GM18909 (cell line): ENCODE results near the gene YEATS2.

Experiments used
- ATAC-seq: cut with Tn5 transposase; IDR thresholded peaks from one replicate; pipeline ENCODE4 v1.9.1; 2021; ENCODE audit warnings: mild to moderate bottlenecking; ENCODE audit not compliant: unreplicated experiment, poor library complexity

The YEATS2 gene

GRCh38 chr3:183826448-183827250 is 129.1 kb downstream of the YEATS2 start:
- ATAC-seq, result no peak

- no peak for ATAC-seq
These were observed 130.4 kb downstream of the YEATS2 start for GRCh38 chr3:183827809-183828537.

- no peak for ATAC-seq
These were observed 130.9 kb downstream of the YEATS2 start for GRCh38 chr3:183828538-183828870.

- no peak for ATAC-seq
These were observed 131.9 kb downstream of the YEATS2 start for GRCh38 chr3:183829466-183829865.

- no peak for ATAC-seq
These were observed 132.6 kb downstream of the YEATS2 start for GRCh38 chr3:183830187-183830586.

- ATAC-seq, result no peak
These were observed 135.9 kb downstream of the YEATS2 start for GRCh38 chr3:183833516-183833915.

- no peak for ATAC-seq
These were observed 139.8 kb downstream of the YEATS2 start for GRCh38 chr3:183837390-183837789.

- no peak for ATAC-seq
These were observed 140.3 kb downstream of the YEATS2 start for GRCh38 chr3:183837894-183838293.

GRCh38 chr3:183839751-183840150 is 142.2 kb downstream of the YEATS2 start:
- no peak for ATAC-seq

GRCh38 chr3:183844606-183845005 is 147.0 kb downstream of the YEATS2 start:
- no peak for ATAC-seq

GRCh38 chr3:183845090-183845489 is 147.5 kb downstream of the YEATS2 start:
- ATAC-seq, result no peak

- no peak for ATAC-seq
These were observed 148.2 kb downstream of the YEATS2 start for GRCh38 chr3:183845608-183846288.

GRCh38 chr3:183854318-183855035 is 156.9 kb downstream of the YEATS2 start:
- no peak for ATAC-seq

- ATAC-seq, result no peak
These were observed 160.3 kb downstream of the YEATS2 start for GRCh38 chr3:183857863-183858262.
